ENCODE measurements around the gene GULP1.
"Not testable (repeated sequence)": the region's sequence is repeated elsewhere in the genome, so short reads cannot be mapped to it uniquely, and the experiment has no call there.

Gene GULP1

DNA sequence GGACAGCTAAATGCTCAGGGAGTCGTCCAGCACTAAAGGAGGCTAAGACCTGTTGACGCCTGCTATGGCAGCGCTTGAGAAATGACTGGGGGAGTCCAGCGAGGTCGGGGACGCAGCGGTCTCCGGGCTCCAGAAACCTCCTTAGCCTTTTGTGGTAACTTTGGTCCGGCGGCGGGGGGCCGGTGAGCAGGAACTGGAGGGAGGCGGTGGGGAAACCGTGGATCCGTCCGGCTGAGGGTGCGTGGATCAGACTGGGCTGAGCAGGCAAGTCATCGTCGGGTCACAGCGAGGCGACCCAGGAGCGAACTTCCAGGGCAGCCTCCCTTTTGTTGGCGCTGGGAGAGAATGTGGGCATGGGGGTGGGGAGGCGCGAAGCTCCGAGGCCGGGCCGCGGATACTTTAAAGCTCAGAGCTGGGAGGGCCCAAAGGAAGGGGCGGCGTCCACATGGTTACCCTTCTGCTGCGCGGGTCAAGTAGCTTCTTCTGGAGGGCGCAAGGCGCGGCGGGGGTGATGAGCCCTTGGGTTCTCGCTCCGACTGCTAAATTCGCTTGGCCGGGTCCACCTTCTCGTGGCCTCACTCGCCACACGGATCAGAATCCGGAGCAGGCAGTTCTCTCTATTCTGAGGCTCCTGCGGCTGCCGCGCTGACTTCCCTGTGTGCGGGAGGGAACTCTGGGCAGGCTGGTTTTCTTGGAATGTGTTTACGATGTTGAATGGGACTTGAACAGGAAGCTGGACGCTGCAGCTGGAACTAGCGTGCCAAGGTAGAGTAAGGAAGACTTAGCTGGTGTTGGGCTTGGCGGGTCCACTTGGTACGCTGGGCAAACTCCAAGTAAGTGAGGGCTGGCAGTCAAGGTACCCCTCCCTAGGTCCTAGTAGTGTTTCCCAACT lies 920 bp downstream of the GULP1 start:
- TF ChIP-seq, protein P1, sequence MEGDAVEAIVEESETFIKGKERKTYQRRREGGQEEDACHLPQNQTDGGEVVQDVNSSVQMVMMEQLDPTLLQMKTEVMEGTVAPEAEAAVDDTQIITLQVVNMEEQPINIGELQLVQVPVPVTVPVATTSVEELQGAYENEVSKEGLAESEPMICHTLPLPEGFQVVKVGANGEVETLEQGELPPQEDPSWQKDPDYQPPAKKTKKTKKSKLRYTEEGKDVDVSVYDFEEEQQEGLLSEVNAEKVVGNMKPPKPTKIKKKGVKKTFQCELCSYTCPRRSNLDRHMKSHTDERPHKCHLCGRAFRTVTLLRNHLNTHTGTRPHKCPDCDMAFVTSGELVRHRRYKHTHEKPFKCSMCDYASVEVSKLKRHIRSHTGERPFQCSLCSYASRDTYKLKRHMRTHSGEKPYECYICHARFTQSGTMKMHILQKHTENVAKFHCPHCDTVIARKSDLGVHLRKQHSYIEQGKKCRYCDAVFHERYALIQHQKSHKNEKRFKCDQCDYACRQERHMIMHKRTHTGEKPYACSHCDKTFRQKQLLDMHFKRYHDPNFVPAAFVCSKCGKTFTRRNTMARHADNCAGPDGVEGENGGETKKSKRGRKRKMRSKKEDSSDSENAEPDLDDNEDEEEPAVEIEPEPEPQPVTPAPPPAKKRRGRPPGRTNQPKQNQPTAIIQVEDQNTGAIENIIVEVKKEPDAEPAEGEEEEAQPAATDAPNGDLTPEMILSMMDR (conservative IDR thresholded peaks at IDR 0.05) = no peak
- TF ChIP-seq ZFX (IDR thresholded peaks at IDR 0.05) = no peak
- H3K27ac ChIP-seq = peak overlapping the region; percentile 95

DNA sequence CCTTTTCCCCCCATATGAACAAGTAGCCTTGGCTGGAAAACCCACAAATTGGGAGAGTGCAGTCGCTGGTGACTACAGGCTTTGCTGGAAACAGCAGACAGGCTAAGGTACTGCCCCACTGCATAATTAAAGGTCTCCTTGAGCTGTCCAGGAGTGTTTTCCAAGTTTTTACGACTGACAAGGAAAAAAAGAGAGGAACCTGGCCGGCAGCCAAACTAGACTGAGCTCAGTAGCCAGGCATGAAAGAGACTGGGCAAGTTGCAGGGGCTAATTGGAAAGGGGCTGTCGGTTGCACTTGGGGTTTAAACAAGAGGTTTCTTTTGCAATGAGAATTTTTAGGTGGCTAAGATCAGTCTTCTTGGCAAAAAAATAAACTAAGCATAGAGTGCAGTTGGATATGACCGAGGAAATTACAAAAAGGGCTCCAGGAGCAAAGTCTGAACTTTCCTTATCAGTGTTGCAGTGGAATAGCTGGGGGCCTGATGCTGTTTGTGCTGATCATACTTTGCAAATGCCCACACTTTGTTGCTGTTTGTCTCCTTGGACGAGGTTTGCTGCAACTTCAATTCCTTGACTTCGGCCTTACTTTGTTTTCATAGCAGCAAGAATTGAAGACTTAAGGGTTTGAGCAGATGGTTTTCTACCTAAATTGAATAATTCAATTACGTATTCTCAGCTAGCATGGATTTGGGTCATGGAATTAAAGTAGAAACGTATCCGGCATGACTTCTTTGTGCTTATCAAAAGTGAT lies 2.1 kb downstream of the GULP1 start:
- peak overlapping the region; percentile 95 for H3K27ac ChIP-seq
- TF ChIP-seq ZFX (IDR thresholded peaks at IDR 0.05) = no peak
- TF ChIP-seq, protein P1 (conservative IDR thresholded peaks at IDR 0.05) = no peak

DNA sequence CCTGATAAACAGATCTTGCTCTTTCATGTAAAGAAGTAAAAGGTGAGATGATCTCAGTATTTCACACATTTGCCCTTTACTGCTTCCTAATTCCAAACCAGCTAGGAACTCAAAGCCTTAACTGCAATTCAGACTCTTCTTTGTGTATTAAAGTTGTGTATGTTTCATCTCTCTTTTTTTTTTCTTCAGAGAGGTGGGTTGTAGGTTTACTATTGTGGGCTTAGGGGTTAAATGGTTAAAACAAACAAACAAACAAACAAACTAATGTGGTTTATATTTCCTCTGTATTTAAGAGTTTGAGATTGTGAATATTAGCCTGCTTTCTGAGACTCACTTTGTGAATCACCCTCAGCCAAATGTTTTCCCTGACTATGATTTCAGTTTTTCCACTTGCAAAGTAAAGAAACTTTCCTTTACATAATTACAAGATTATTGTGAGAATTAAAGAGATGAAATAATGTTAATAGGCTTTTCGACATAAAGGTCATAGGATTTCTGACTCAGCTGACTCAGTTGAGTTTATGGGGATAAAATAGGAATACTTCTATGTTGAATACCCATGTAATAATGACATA lies 2.8 kb downstream of the GULP1 start:
- H3K27ac ChIP-seq = no peak overlapping the region

DNA sequence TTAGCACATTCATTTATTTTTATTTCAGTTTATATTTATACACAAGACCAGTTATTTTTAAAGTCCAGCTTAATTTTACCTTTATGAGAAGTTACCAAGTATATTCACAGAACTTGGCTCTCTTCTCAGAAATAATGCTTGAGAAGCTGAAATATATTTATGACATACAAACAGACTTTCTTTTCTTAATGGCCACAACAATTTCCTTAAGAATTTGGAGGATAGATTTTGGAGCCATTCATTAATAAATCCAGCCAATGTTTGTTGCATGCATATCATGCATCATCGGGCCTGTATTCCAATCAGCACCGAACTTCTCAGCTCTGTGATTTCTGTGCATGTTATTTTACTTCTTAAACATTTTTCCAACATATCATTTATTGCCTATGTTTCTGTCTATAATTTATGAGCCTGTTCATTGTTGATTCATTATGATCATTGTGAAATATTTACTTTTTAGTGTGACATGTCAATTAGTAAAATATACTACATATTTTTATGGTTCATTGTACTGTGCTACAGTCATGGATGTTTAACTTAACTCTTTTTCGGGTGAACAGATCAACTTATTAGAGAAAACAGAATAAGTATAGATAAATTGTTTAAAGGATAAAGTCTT lies 3.5 kb downstream of the GULP1 start:
- TF ChIP-seq, protein P1 (conservative IDR thresholded peaks at IDR 0.05) = no peak
- TF ChIP-seq ZFX (IDR thresholded peaks at IDR 0.05) = no peak

More for the DNA sequence above, 2.8 kb downstream of the GULP1 start:
- TF ChIP-seq ZFX (IDR thresholded peaks at IDR 0.05) = no peak
- TF ChIP-seq, protein P1 (conservative IDR thresholded peaks at IDR 0.05) = no peak

DNA sequence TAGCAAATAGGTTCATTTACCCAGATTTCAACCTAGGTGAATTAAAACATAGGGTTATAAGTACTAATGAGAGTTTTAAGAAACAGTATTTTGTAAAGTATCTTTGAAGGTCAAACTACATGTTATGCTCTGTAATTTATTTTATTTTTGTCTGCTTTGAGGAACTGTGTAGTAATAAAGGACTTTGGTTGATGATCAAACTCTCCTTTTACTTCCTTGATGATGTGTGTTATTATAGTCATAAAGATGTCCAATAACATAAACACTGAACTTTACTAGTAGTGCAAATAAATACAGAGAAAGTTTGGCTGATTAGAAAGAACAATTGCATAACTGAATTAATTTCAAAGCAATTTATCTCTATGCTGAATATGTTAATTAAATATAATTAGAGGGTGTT lies 6.3 kb downstream of the GULP1 start:
- TF ChIP-seq, protein P1 (conservative IDR thresholded peaks at IDR 0.05) = no peak
- TF ChIP-seq ZFX (IDR thresholded peaks at IDR 0.05) = no peak
- H3K27ac ChIP-seq = no peak overlapping the region

More for the DNA sequence above, 3.5 kb downstream of the GULP1 start:
- no peak overlapping the region for H3K27ac ChIP-seq

DNA sequence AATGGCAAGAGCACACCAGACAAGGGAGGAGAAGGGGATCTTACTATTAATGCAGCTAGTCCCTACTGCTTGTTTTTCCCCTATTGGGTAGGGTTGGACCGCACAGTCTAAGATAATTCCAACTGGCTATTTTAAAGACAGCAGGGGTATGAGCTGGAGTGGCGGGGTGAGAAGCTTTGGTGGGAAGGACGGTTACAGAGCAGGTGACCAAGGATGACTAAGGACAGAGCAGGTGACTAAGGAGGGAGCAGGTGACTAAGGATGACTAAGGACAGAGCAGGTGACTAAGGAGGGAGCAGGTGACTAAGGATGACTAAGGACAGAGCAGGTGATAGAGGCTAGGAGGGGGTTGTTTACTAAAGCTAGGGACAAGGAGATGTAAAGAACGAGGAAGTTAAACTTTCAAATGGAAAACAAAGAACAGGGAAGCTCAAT lies 7.3 kb downstream of the GULP1 start:
- H3K27ac ChIP-seq = not testable (repeated sequence)

DNA sequence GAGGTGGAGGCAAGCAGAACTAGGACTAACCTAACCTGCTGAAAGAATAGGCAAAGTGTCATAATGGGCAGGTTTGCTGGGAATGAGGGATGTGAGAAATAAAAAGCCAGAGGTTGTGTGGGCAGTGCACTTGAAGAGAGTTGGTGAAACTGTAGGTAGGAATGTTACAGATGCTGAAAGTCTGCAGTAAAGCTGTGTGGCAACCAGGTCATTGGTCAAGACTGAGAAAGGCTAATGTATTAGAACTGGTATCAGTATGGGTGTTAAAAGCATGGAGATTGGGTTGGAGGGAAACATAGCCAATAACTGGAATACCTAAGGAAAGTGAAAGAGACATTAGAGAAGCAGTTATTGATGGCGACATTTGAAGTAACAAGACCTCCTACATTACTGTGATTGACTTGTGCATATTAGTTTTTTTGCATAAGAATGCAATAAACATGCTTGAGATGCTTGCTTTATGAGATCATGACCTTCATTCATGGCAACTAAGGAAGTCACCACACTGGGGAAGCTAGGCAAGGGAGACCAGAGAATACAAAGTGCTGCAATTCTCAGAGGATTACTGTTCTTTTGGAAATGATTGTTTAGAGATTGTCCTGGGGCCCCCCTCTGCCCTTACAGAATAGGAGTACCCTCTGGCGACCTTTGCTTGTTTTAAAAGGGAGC lies 11.8 kb downstream of the GULP1 start:
- H3K27ac ChIP-seq = no peak overlapping the region

More for the DNA sequence above, 11.8 kb downstream of the GULP1 start:
- TF ChIP-seq ZFX (IDR thresholded peaks at IDR 0.05) = no peak
- TF ChIP-seq, protein P1 (conservative IDR thresholded peaks at IDR 0.05) = no peak
